K562 (cell line): ENCODE data around the gene RALGAPA2. TPM values are rescaled to one million over a fixed set of nuclear protein-coding genes. Genes with fewer than 3 reads are reported as not detected.

Experiments used
- ATAC-seq: fragments of 200-7000 bp; cut with Tn5 transposase; 3 replicates; pipeline ENCODE4 v1.9.1; 2020; ENCODE audit warnings: moderate library complexity
- BruUV-seq: library from RNA; stranded (reverse); fragments of 400-500 nt; replicated peaks from 2 replicates; lab custom pipeline; 2021; lab: Mats Ljungman, UMichigan
- CTCF ChIA-PET: fragments of 300-600 bp; formaldehyde crosslinking; extraction: SDS; loops from one replicate; lab custom pipeline; 2021; ENCODE audit warnings: low intra/inter-chr PET ratio; lab: Yijun Ruan, JAX
- POLR2A ChIA-PET: fragments of 300-600, 350-650 bp; sonication (Branson Sonifier 250); formaldehyde crosslinking; extraction: SDS; loops from one replicate; lab custom pipeline; 2021; ENCODE audit warnings: antibody characterized with exemption, inconsistent platforms; lab: Yijun Ruan, JAX
- DNase-seq, 4 experiments: peaks; one replicate each; pipeline versions ENCODE4 v3.0.0 to v3.0.0-alpha.2; 2011 to 2018; ENCODE audit warnings: low spot score in 3 of 4, mixed read lengths in 3 of 4; ENCODE audit errors: extremely low read depth in 1 of 4
- FAIRE-seq: peaks from 2 replicates; lab custom pipeline; 2011; peaks lifted over from hg19 to GRCh38; lab: Jason Lieb, UNC
- H2AFZ ChIP-seq: 2 replicates; pipeline ENCODE4 v1.6.0; 2011; ENCODE audit warnings: low read depth, low read length, control low read depth, inconsistent platforms
- H3K27ac ChIP-seq: fragments of 200-600 bp; 3 replicates; pipeline ENCODE4 v1.8.0; 2011; ENCODE audit warnings: low read depth, mild to moderate bottlenecking, control low read depth, inconsistent platforms, low read length, moderate library complexity, mixed read lengths; ENCODE audit errors: extremely low read depth
- H3K27me3 ChIP-seq, 2 experiments: fragments of 300-600 bp in 1 of 2; 2 replicates in 1 of 2; 3 replicates in 1 of 2; pipeline versions ENCODE4 v1.6.0 to v1.8.0; 2011; ENCODE audit warnings: inconsistent platforms in 2 of 2, low read length in 2 of 2, mild to moderate bottlenecking in 1 of 2, mixed read lengths in 1 of 2, moderate library complexity in 1 of 2; ENCODE audit not compliant: control insufficient read depth in 2 of 2, insufficient read depth in 2 of 2
- H3K36me3 ChIP-seq: fragments of 300-600 bp; 3 replicates; pipeline ENCODE4 v1.8.0; 2011; ENCODE audit warnings: mild to moderate bottlenecking, low read length, inconsistent platforms; ENCODE audit not compliant: control insufficient read depth, insufficient read depth
- H3K4me1 ChIP-seq, 2 experiments: fragments of 200-600 bp in 1 of 2; replicated peaks in 1 of 2; 2 replicates in 1 of 2; 3 replicates in 1 of 2; pipeline versions ENCODE4 v1.5.1 to v1.8.0; 2011; ENCODE audit warnings: inconsistent platforms in 2 of 2, low read length in 2 of 2, mild to moderate bottlenecking in 1 of 2, mixed read lengths in 1 of 2, moderate library complexity in 1 of 2; ENCODE audit not compliant: control insufficient read depth in 2 of 2, insufficient read depth in 2 of 2
- H3K4me2 ChIP-seq: 2 replicates; pipeline ENCODE4 v1.6.1; 2011; ENCODE audit warnings: low read length, control low read depth, inconsistent platforms, mixed read lengths; ENCODE audit not compliant: insufficient read depth
- H3K4me3 ChIP-seq: fragments of 200-600 bp; sonication (generic), shearing (Covaris generic); 2 replicates; pipeline ENCODE4 v1.5.1; 2016; ENCODE audit warnings: control low read depth, inconsistent platforms
- H3K79me2 ChIP-seq: fragments of 200-600 bp; 3 replicates; pipeline ENCODE4 v1.8.0; 2011; ENCODE audit warnings: low read length, inconsistent platforms; ENCODE audit not compliant: control insufficient read depth, insufficient read depth
- H3K9ac ChIP-seq, 2 experiments: 2 replicates each; pipeline versions ENCODE4 v1.6.0 to v1.6.1; 2011; ENCODE audit warnings: low read depth in 2 of 2, low read length in 2 of 2, control low read depth in 1 of 2, inconsistent platforms in 1 of 2, mild to moderate bottlenecking in 1 of 2, mixed read lengths in 1 of 2; ENCODE audit not compliant: insufficient read depth in 1 of 2
- H3K9me1 ChIP-seq: one replicate; pipeline ENCODE4 v1.6.0; 2011; ENCODE audit warnings: inconsistent platforms, mild to moderate bottlenecking, low read length, moderate library complexity; ENCODE audit not compliant: control insufficient read depth, insufficient read depth
- H3K9me3 ChIP-seq: replicated peaks from 2 replicates; pipeline ENCODE4 v1.5.1; 2011; ENCODE audit warnings: low read depth, low read length, inconsistent platforms; ENCODE audit not compliant: control insufficient read depth, insufficient read depth
- H4K20me1 ChIP-seq: replicated peaks from 2 replicates; pipeline ENCODE4 v1.6.1; 2011; ENCODE audit warnings: low read length, inconsistent platforms, mixed read lengths; ENCODE audit not compliant: control insufficient read depth, insufficient read depth
- ATF2 ChIP-seq: sonication (generic); formaldehyde crosslinking; IDR thresholded peaks from 2 replicates; pipeline ENCODE4 v1.8.1; 2022; ENCODE audit warnings: missing genetic modification reagents
- BRF1 ChIP-seq: IDR thresholded peaks from 3 replicates; pipeline ENCODE4 v1.6.1; 2011; ENCODE audit warnings: borderline replicate concordance, mild to moderate bottlenecking; ENCODE audit not compliant: insufficient read length; ENCODE audit errors: extremely low read depth
- BRF2 ChIP-seq: IDR thresholded peaks from 3 replicates; pipeline ENCODE4 v1.6.1; 2011; ENCODE audit warnings: borderline replicate concordance, mild to moderate bottlenecking; ENCODE audit not compliant: insufficient read length, insufficient read depth
- IRF2 ChIP-seq: sonication (generic); formaldehyde crosslinking; IDR thresholded peaks from 2 replicates; pipeline ENCODE4 v1.8.1; 2022; ENCODE audit warnings: mild to moderate bottlenecking, missing genetic modification reagents
- JUN ChIP-seq, 2 experiments: sonication (generic) in 1 of 2; formaldehyde crosslinking in 1 of 2; IDR thresholded peaks; 2 replicates each; pipeline versions ENCODE4 v1.6.1 to v1.8.0; 2012 to 2022; ENCODE audit warnings: borderline replicate concordance in 2 of 2, mild to moderate bottlenecking in 2 of 2, improper control_type of control experiment in 1 of 2, low read depth in 1 of 2, low read length in 1 of 2, missing genetic modification reagents in 1 of 2
- KLF1 ChIP-seq: fragments of 450-650 bp; IDR thresholded peaks from 2 replicates; pipeline ENCODE4 v1.6.1; 2016; ENCODE audit warnings: missing genetic modification characterization, missing compliant biosample characterization
- RERE ChIP-seq: sonication (generic); formaldehyde crosslinking; IDR thresholded peaks from 2 replicates; pipeline ENCODE4 v1.8.0; 2023; ENCODE audit warnings: missing genetic modification reagents, mild to moderate bottlenecking, borderline replicate concordance
- SRF ChIP-seq, 2 experiments: fragments of 250-450, 450-650 bp in 1 of 2; sonication (Bioruptor Pico) in 1 of 2; sonication (generic) in 1 of 2; formaldehyde crosslinking; IDR thresholded peaks; 2 replicates each; pipeline versions ENCODE4 v1.5.0 to v1.5.1; 2020 to 2022; ENCODE audit warnings: mild to moderate bottlenecking in 1 of 2, missing genetic modification reagents in 1 of 2
- TRIM25 ChIP-seq: fragments of 450-650 bp; IDR thresholded peaks from 2 replicates; pipeline ENCODE4 v1.7.0; 2016; ENCODE audit warnings: borderline replicate concordance
- WGBS: fragments of 100-300 bp; shearing (Covaris generic); methylation state at CpG from one replicate; pipeline ENCODE4 v1.1.6; 2016; ENCODE audit warnings: low coverage, mixed read lengths; ENCODE audit not compliant: insufficient coverage; ENCODE audit errors: missing lambda C conversion rate; 5-methylcytosine and 5-hydroxymethylcytosine counted together
- in situ Hi-C: fragments of 300-500 bp; cut with MboI; formaldehyde crosslinking; loops from 4 replicates; pipeline ENCODE4 v1.15.0; 2018; ENCODE audit warnings: inconsistent platforms, mixed read lengths
- intact Hi-C: fragments of 100-400 bp; cut with micrococcal nuclease; formaldehyde crosslinking; loops from 2 replicates; pipeline ENCODE4 v1.14.2; 2022
- polyA plus RNA-seq, 8 experiments: library from polyadenylated mRNA; depleted of rRNA in 4 of 8; stranded (reverse) in 5 of 8; unstranded in 3 of 8; fragments of >200 nt; fragmentation: Nextera tagmentation in 2 of 8; fragmentation: Illumina TruSeq in 1 of 8; extraction: Ambion mirVana in 2 of 8; extraction: Trizol in 1 of 8; gene quantifications; 2 replicates each; pipeline versions ENCODE4 v1.2.1 to v1.2.3, GENCODE V29; 2011 to 2014; ENCODE audit warnings: inconsistent platforms in 1 of 8, missing spikeins in 1 of 8
- total RNA-seq, 7 experiments: library from RNA; depleted of rRNA in 6 of 7; stranded (reverse); fragments of >200 nt in 6 of 7; fragmentation: Illumina TruSeq in 2 of 7; extraction: Trizol in 2 of 7; gene quantifications; 2 replicates each; pipeline versions ENCODE4 v1.2.1 to v1.2.3, GENCODE V29; 2011 to 2021; ENCODE audit warnings: low replicate concordance in 1 of 7

The RALGAPA2 gene
- total and polyA plus RNA-seq, 9 of the 15 experiments (the other 6 are each of a cell fraction or from before 2014, with no cell fraction given): 0.35 to 2.7 (median 1.4) TPM

- TF ChIP-seq RERE (CRISPR knock-in tag) (no peak), BRF2 (no peak), IRF2 (no peak)
Measured at GRCh38 chr20:20564279-20564678, 148.2 kb downstream of the RALGAPA2 start (continued).

- Histone ChIP-seq H3K4me3 (no peak overlapping the region), H2AFZ (no peak overlapping the region), H3K9ac (no peak overlapping the region), H3K27ac (no peak overlapping the region), H3K79me2 (no peaks in the 10 kb centered on the region), H3K27me3 (no peaks in the 10 kb centered on the region), H3K9me3 (no peaks in the 10 kb centered on the region), H3K36me3 (no peaks in the 10 kb centered on the region), H3K4me2 (no peak overlapping the region), H3K4me1 (no peaks in the 10 kb centered on the region), H4K20me1 (no peaks in the 10 kb centered on the region), H3K9me1 (no peaks in the 10 kb centered on the region)
- no peak for ATAC-seq
- ChIA-PET CTCF (no interaction called here), POLR2A (no interaction called here)
- WGBS: 6% methylated on average over 4 of the region's 4 CpGs
- no TSS peak for BruUV-seq
- no peak for FAIRE-seq
- DNase-seq: no peak
- in situ Hi-C loops: loop anchor here (25.0 kb wide), 1 partner anchor 475 kb away; no protein-coding TSS in a partner anchor
- intact Hi-C loops: no loop called here
- TF ChIP-seq JUN (IDR thresholded peaks at IDR 0.05; ENCODE audit: borderline replicate concordance, low read depth, low read length): no peak
- no peak for TF ChIP-seq JUN (CRISPR knock-in tag; IDR thresholded peaks at IDR 0.05; ENCODE audit: borderline replicate concordance)
- TF ChIP-seq SRF (CRISPR knock-in tag; IDR thresholded peaks at IDR 0.05): no peak
- TF ChIP-seq TRIM25: no peak
- no peak for TF ChIP-seq ATF2 (CRISPR knock-in tag)
- no peak for TF ChIP-seq BRF1
- no peak for TF ChIP-seq KLF1 (tag)
Measured at GRCh38 chr20:20562507-20562906, 149.9 kb downstream of the RALGAPA2 start.
